ENCODE measurements around the gene BTBD2. TPM values are rescaled to one million over a fixed set of nuclear protein-coding genes. Genes with fewer than 3 reads are reported as not detected.

BTBD2 gene
- total and polyA plus RNA-seq, 8 donors, result 33.9 to 46.4 (median 37.0) TPM

- no peak for TF ChIP-seq CTCF (IDR thresholded peaks at IDR 0.05)
- no peak overlapping the region for H3K27ac ChIP-seq
- peaks cover 0 to 42% (median 33%) of the 10 kb centered on the region in 3 donors for H3K36me3 ChIP-seq
- ATAC-seq (peak in 2 of 4 donors; percentile 3 to 14), DNase-seq (peak in 1 of 6 donors; percentile 65), FAIRE-seq (no peak)
- intact Hi-C loops (cut with DNase I), result no loop called here
- no peaks in the 10 kb centered on the region for H3K4me1 ChIP-seq
- no peaks in the 10 kb centered on the region for H3K27me3 ChIP-seq
- H3K9me3 ChIP-seq, result no peaks in the 10 kb centered on the region
- no peak overlapping the region for H3K4me3 ChIP-seq
- 88 to 92% methylated on average over 32 to 42 of the region's 42 CpGs for WGBS, 2 donors
Observed at GRCh38 chr19:1987197-1988187, 28.0 kb downstream of the BTBD2 start.

GRCh38 chr19:1986357-1987162 lies 29.0 kb downstream of the BTBD2 start:
- Histone ChIP-seq H3K4me1 (no peaks in the 10 kb centered on the region), H3K27ac (no peak overlapping the region), H3K4me3 (no peak overlapping the region), H3K36me3 (peaks cover 0 to 49% (median 33%) of the 10 kb centered on the region in 3 donors), H3K9me3 (no peaks in the 10 kb centered on the region), H3K27me3 (no peaks in the 10 kb centered on the region)
- DNase-seq, result peak in 1 of 6 donors; percentile 70
- WGBS, 2 donors, result 91 to 93% methylated on average over 40 to 42 of the region's 42 CpGs
- no peak for FAIRE-seq
- ATAC-seq, result peak in 3 of 4 donors; percentile 4 to 9 (median 4)
- no peak for TF ChIP-seq CTCF (IDR thresholded peaks at IDR 0.05)
- intact Hi-C loops (cut with DNase I), result no loop called here

DNA sequence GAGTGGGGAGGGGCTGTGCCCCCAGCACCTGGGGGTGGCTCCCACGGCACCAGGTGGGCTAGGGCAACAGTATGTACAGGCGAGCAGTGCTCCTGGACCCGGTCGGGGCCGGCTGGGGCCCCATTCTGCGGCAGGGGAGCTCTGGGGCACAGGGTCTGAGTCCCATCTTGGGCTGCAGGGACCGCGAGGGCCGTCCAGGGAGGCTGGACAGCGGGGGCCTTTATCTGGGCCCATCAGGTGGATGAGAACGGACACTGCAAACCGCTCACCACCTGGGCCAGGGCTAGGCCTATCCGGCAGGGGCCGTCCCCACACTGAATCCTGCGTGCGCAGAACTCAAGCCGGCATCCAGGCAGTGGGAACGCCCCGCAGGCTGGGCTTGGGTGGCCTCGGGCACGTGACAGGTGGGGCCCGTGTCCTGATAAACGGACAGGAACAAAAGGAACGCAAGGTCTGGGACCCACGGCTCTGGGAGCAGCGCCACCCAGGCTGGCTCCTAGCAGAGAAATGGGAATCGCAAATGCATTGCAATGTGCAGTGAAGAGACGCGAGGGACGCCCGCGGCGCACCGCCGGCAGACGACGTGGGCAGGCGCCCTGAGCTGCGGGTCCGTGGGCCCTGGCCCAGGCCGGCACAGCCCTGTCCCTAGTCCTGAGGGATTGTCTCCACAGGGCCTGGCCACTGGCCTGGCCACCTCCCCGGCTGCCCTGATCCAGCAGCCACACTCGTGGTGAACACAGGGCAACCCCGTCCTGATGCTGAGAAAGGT lies 29.7 kb downstream of the BTBD2 start:
- H3K27me3 ChIP-seq, result no peaks in the 10 kb centered on the region
- TF ChIP-seq CTCF (IDR thresholded peaks at IDR 0.05), result no peak
- no peaks in the 10 kb centered on the region for H3K9me3 ChIP-seq
- no peak overlapping the region for H3K27ac ChIP-seq
- H3K4me1 ChIP-seq, result no peaks in the 10 kb centered on the region
- peaks cover 0 to 52% (median 35%) of the 10 kb centered on the region in 3 donors for H3K36me3 ChIP-seq
- intact Hi-C loops (cut with DNase I), result no loop called here
- no peak overlapping the region for H3K4me3 ChIP-seq
- FAIRE-seq (no peak), DNase-seq (peak in 1 of 6 donors; percentile 70), ATAC-seq (peak in 3 of 4 donors; percentile 3 to 10 (median 8))
- WGBS, 2 donors, result 91% methylated on average over 44 of the region's 44 CpGs

DNA sequence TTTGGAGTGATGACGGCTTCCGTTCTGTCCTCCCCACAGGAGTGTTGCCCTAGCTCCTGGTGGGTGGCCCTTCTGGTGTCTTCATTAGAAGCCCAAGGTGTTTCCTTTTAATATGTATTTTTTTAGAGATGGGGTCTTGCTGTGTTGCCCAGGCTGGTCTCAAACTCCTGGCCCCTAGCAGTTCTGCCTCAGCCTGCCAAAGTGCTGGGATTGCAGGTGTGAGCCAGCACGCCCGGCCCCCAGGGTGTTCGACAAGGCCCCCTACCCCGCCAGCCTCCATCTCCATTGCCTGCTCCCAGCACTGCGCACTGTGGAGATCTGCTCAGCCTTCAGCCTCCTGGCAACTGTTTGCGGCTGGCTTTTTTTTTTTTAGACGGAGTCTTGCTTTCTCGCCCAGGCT lies 31.2 kb downstream of the BTBD2 start:
- DNase-seq, result peak in 1 of 6 donors; percentile 29

More for the DNA sequence above, 31.2 kb downstream of the BTBD2 start:
- FAIRE-seq (no peak), ATAC-seq (no peak)
- peaks cover 3 to 50% (median 36%) of the 10 kb centered on the region in 3 donors for H3K36me3 ChIP-seq
- no peak overlapping the region for H3K4me3 ChIP-seq
- H3K27me3 ChIP-seq, result no peaks in the 10 kb centered on the region
- intact Hi-C loops (cut with DNase I), result no loop called here
- TF ChIP-seq CTCF (IDR thresholded peaks at IDR 0.05), result no peak
- 93 to 96% methylated on average over 10 of the region's 10 CpGs for WGBS, 2 donors
- H3K27ac ChIP-seq, result no peak overlapping the region
- H3K9me3 ChIP-seq, result no peaks in the 10 kb centered on the region
- H3K4me1 ChIP-seq, result no peaks in the 10 kb centered on the region
